GM13976 (cell line): Measurements from ENCODE around the gene LCE1E.

ENCODE experiments used
- DNase-seq: peaks from one replicate; pipeline ENCODE4 v3.0.0; 2012; ENCODE audit warnings: low spot score
- CTCF ChIP-seq: IDR thresholded peaks from 2 replicates; pipeline ENCODE4 v1.5.1; 2012; ENCODE audit warnings: borderline replicate concordance, mild to moderate bottlenecking; ENCODE audit not compliant: insufficient read depth; ENCODE audit errors: extremely low read depth, missing control alignments, control extremely low read depth
- in situ Hi-C: fragments of 300-500 bp; cut with MboI; formaldehyde crosslinking; loops from one replicate; pipeline ENCODE4 v1.12.0; 2022; ENCODE audit warnings: low sequenced_read_pairs, mixed read lengths, inconsistent platforms; ENCODE audit not compliant: unreplicated experiment

The LCE1E gene

GRCh38 chr1:152776361-152776760 is 9.7 kb upstream of the LCE1E start:
- no peak for DNase-seq
- TF ChIP-seq CTCF, result no peak
- in situ Hi-C loops, result no loop called here

- no peak for TF ChIP-seq CTCF
- in situ Hi-C loops, result no loop called here
- DNase-seq, result no peak
Measured at GRCh38 chr1:152777510-152778137, 8.4 kb upstream of the LCE1E start.

GRCh38 chr1:152783095-152783494 is 3.0 kb upstream of the LCE1E start:
- no peak for DNase-seq
- in situ Hi-C loops, result no loop called here
- no peak for TF ChIP-seq CTCF

GRCh38 chr1:152795686-152796085 is 9.6 kb downstream of the LCE1E start:
- no peak for DNase-seq
- no peak for TF ChIP-seq CTCF
- in situ Hi-C loops, result no loop called here

GRCh38 chr1:152796421-152796820 is 10.4 kb downstream of the LCE1E start, which contains the start of gene LCE1D:
Gene LCE1D, plus strand, starts transcription at chr1:152796721. Its CDS starts 1,074 bp downstream, at chr1:152797795.
- no peak for TF ChIP-seq CTCF
- in situ Hi-C loops, result no loop called here
- no peak for DNase-seq

GRCh38 chr1:152801333-152801732 is 15.3 kb downstream of the LCE1E start:
- in situ Hi-C loops, result no loop called here
- DNase-seq, result no peak
- no peak for TF ChIP-seq CTCF
